Transverse colon (tissue), 4 donors: ENCODE results near the gene XRRA1. TPM values are rescaled to one million over a fixed set of nuclear protein-coding genes. Genes with fewer than 3 reads are reported as not detected.

Experiments used
- DNase-seq: peaks from one replicate; pipeline ENCODE4 v3.0.0-alpha.2; 2019
- H3K27ac ChIP-seq, 4 donors: fragments of 200-600 bp; sonication (generic); 2 replicates each; pipeline ENCODE4 v1.5.1; 2016 to 2018; ENCODE audit warnings: inconsistent platforms in 4 of 4
- H3K27me3 ChIP-seq: fragments of 200-600 bp; sonication (generic); 2 replicates; pipeline ENCODE4 v1.5.1; 2017; ENCODE audit warnings: inconsistent platforms
- H3K36me3 ChIP-seq, 4 donors: fragments of 200-600 bp; sonication (generic); 2 replicates each; pipeline ENCODE4 v1.5.1; 2017 to 2019; ENCODE audit warnings: inconsistent platforms in 4 of 4
- H3K4me1 ChIP-seq, 4 donors: fragments of 200-600 bp; sonication (generic); 2 replicates each; pipeline ENCODE4 v1.5.1; 2017 to 2020; ENCODE audit warnings: inconsistent platforms in 4 of 4
- H3K4me3 ChIP-seq, 4 donors: fragments of 200-600 bp; sonication (generic); 1 replicate in 1 of 4; 2 replicates in 3 of 4; pipeline versions ENCODE4 v1.5.1 to v1.6.1; 2017 to 2019; ENCODE audit warnings: inconsistent platforms in 4 of 4
- H3K9me3 ChIP-seq, 2 donors: fragments of 200-600 bp; sonication (generic); 2 replicates each; pipeline ENCODE4 v1.5.1; 2017 to 2019; ENCODE audit warnings: inconsistent platforms in 2 of 2
- CTCF ChIP-seq, 5 experiments: fragments of 200-600 bp in 3 of 5; fragments of 450-650 bp in 2 of 5; sonication (generic) in 3 of 5; IDR thresholded peaks; 1 replicate in 2 of 5; 2 replicates in 3 of 5; pipeline ENCODE4 v1.5.1; 2016 to 2017; ENCODE audit warnings: antibody characterized with exemption in 5 of 5, inconsistent platforms in 3 of 5, mild to moderate bottlenecking in 2 of 5, moderate library complexity in 1 of 5
- EP300 ChIP-seq: sonication (generic); formaldehyde crosslinking; IDR thresholded peaks from one replicate; pipeline ENCODE4 v1.6.1; 2017; ENCODE audit warnings: antibody characterized with exemption, low read depth
- POLR2A ChIP-seq: fragments of 450-650 bp; IDR thresholded peaks from one replicate; pipeline ENCODE4 v1.6.1; 2016; ENCODE audit warnings: antibody characterized with exemption, mild to moderate bottlenecking, moderate library complexity
- POLR2AphosphoS5 ChIP-seq, 3 donors: sonication (generic); formaldehyde crosslinking; IDR thresholded peaks; one replicate each; pipeline ENCODE4 v1.6.1; 2016; ENCODE audit warnings: antibody characterized with exemption in 3 of 3
- WGBS, 2 donors: methylation state at CpG; one replicate each; pipeline ENCODE4 v1.1.5; 2018; ENCODE audit warnings: low coverage in 1 of 2; 5-methylcytosine and 5-hydroxymethylcytosine counted together
- in situ Hi-C, 4 donors: fragments of 200-750 bp; cut with MboI; loops; one replicate each; pipeline versions ENCODE4 v1.15.0 to v1.15.1; 2017; ENCODE audit warnings: low sequenced_read_pairs in 3 of 4, low pct_ligation_motif_present in 1 of 4, low pct_unique_long_range_greater_than_20kb in 1 of 4
- intact Hi-C: fragments of 100-400 bp; cut with DNase I; formaldehyde crosslinking; loops from one replicate; pipeline ENCODE4 v1.15.1; 2023; ENCODE audit warnings: low total_unique reads
- total RNA-seq, 4 donors: library from RNA; depleted of rRNA; stranded (reverse); fragments of >200 nt; gene quantifications; one replicate each; pipeline ENCODE4 v1.1.0, GENCODE V29; 2016

XRRA1 gene
- total RNA-seq, 4 donors from 2014 or later: 5.7 to 61.0 (median 17.2) TPM

GRCh38 chr11:74820763-74821162, 128.1 kb downstream of the XRRA1 start:
- Histone ChIP-seq H3K36me3 (peaks cover 0 to 28% (median 7%) of the 10 kb centered on the region in 4 donors), H3K27me3 (no peaks in the 10 kb centered on the region), H3K4me3 (no peak overlapping the region), H3K27ac (peak overlapping the region in 2 of 4 donors; percentile 28 to 45), H3K9me3 (peaks cover 0 to 10% of the 10 kb centered on the region in 2 donors), H3K4me1 (peaks cover 0 to 31% (median 7%) of the 10 kb centered on the region in 4 donors)
- in situ Hi-C loops (no loop called here), intact Hi-C loops (no loop called here)
- WGBS, 2 donors: 92 to 100% methylated on average over 1 of the region's 1 CpG
- TF ChIP-seq CTCF (IDR thresholded peaks at IDR 0.05) (no peak), POLR2AphosphoS5 (IDR thresholded peaks at IDR 0.05) (peak in 1 of 3 donors; percentile 17)
- no peak for DNase-seq

- peaks cover 0 to 7% of the 10 kb centered on the region in 2 donors for H3K9me3 ChIP-seq
- in situ Hi-C loops (no loop called here), intact Hi-C loops (no loop called here)
- peak overlapping the region in 2 of 4 donors; percentile 18 for H3K27ac ChIP-seq
- H3K36me3 ChIP-seq: peaks cover 0 to 15% (median 7%) of the 10 kb centered on the region in 4 donors
- no peak overlapping the region for H3K4me3 ChIP-seq
- H3K4me1 ChIP-seq: peaks cover 0 to 31% (median 7%) of the 10 kb centered on the region in 4 donors
- H3K27me3 ChIP-seq: no peaks in the 10 kb centered on the region
- DNase-seq: no peak
- WGBS, 2 donors: 67 to 74% methylated on average over 1 of the region's 1 CpG
- no peak for TF ChIP-seq CTCF (IDR thresholded peaks at IDR 0.05)
- no peak for TF ChIP-seq POLR2A
- no peak for TF ChIP-seq POLR2AphosphoS5 (IDR thresholded peaks at IDR 0.05)
- TF ChIP-seq EP300: no peak
Measured at GRCh38 chr11:74819400-74819799, 129.5 kb downstream of the XRRA1 start.

GRCh38 chr11:74818283-74818946, 130.5 kb downstream of the XRRA1 start:
- Histone ChIP-seq H3K27ac (no peak overlapping the region), H3K9me3 (no peaks in the 10 kb centered on the region), H3K27me3 (no peaks in the 10 kb centered on the region), H3K4me1 (peaks cover 0 to 31% (median 7%) of the 10 kb centered on the region in 4 donors), H3K4me3 (no peak overlapping the region), H3K36me3 (peaks cover 0 to 8% (median 4%) of the 10 kb centered on the region in 4 donors)
- WGBS, 2 donors: 88% methylated on average over 3 of the region's 3 CpGs; no CpG with 5 or more reads in 1 of the 2 donors
- intact Hi-C loops (no loop called here), in situ Hi-C loops (no loop called here)
- TF ChIP-seq POLR2A: no peak
- TF ChIP-seq EP300: no peak
- no peak for TF ChIP-seq POLR2AphosphoS5 (IDR thresholded peaks at IDR 0.05)
- no peak for TF ChIP-seq CTCF (IDR thresholded peaks at IDR 0.05)
- DNase-seq: no peak

GRCh38 chr11:74816664-74817063, 132.2 kb downstream of the XRRA1 start:
- WGBS, 2 donors: 89 to 98% methylated on average over 2 of the region's 2 CpGs
- Histone ChIP-seq H3K27ac (no peak overlapping the region), H3K4me1 (peaks cover 0 to 19% (median 0%) of the 10 kb centered on the region in 4 donors), H3K36me3 (peaks cover 0 to 13% (median 4%) of the 10 kb centered on the region in 4 donors), H3K4me3 (no peak overlapping the region), H3K27me3 (no peaks in the 10 kb centered on the region), H3K9me3 (no peaks in the 10 kb centered on the region)
- TF ChIP-seq POLR2A: no peak
- no peak for DNase-seq
- in situ Hi-C loops: no loop called here
- intact Hi-C loops: no loop called here
